Lower leg skin (tissue), 3 donors: ENCODE measurements around the gene COL19A1.

Source experiments
- POLR2A ChIP-seq, 2 donors: fragments of 450-650 bp; IDR thresholded peaks; one replicate each; pipeline ENCODE4 v1.6.1; 2016 to 2017; ENCODE audit warnings: antibody characterized with exemption in 2 of 2, mild to moderate bottlenecking in 1 of 2, moderate library complexity in 1 of 2
- TF ChIP-seq, protein P1 (sequence below), 3 donors: fragments of 450-650 bp; IDR thresholded peaks; one replicate each; pipeline ENCODE4 v1.5.1; 2016; ENCODE audit warnings: antibody characterized with exemption in 3 of 3, mild to moderate bottlenecking in 3 of 3, moderate library complexity in 2 of 3

DNA sequence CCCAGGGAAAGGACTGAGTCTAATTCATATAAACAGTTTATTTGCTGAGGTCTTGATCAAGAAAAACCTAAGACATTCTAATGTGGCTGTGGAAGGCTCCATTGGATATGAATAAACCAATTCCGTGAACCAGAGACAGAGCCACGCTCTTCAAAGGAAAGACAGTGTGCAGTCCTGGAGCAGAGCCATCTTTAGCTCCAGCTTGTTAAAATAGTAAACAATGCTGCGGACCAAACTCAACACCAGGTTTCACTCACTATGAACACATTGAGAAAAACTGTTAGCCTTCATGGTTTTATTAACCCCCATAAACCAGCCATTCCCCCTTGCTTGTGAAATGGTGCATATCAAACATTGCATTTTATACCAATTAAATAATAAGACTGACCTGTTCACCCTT lies 374.7 kb downstream of the COL19A1 start:
- TF ChIP-seq, protein P1, sequence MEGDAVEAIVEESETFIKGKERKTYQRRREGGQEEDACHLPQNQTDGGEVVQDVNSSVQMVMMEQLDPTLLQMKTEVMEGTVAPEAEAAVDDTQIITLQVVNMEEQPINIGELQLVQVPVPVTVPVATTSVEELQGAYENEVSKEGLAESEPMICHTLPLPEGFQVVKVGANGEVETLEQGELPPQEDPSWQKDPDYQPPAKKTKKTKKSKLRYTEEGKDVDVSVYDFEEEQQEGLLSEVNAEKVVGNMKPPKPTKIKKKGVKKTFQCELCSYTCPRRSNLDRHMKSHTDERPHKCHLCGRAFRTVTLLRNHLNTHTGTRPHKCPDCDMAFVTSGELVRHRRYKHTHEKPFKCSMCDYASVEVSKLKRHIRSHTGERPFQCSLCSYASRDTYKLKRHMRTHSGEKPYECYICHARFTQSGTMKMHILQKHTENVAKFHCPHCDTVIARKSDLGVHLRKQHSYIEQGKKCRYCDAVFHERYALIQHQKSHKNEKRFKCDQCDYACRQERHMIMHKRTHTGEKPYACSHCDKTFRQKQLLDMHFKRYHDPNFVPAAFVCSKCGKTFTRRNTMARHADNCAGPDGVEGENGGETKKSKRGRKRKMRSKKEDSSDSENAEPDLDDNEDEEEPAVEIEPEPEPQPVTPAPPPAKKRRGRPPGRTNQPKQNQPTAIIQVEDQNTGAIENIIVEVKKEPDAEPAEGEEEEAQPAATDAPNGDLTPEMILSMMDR (IDR thresholded peaks at IDR 0.05), result no peak
- TF ChIP-seq POLR2A (IDR thresholded peaks at IDR 0.05), result no peak
